NCI-H2081 (cell line): Measurements from ENCODE around the gene CYP4B1.
"Not testable (repeated sequence)": the region's sequence is repeated elsewhere in the genome, so short reads cannot be mapped to it uniquely, and the experiment has no call there.

ENCODE experiments used
- DNase-seq, 2 experiments: peaks; one replicate each; lab custom pipeline; 2025; lab: John Stamatoyannopoulos, UW

CYP4B1 gene

DNA sequence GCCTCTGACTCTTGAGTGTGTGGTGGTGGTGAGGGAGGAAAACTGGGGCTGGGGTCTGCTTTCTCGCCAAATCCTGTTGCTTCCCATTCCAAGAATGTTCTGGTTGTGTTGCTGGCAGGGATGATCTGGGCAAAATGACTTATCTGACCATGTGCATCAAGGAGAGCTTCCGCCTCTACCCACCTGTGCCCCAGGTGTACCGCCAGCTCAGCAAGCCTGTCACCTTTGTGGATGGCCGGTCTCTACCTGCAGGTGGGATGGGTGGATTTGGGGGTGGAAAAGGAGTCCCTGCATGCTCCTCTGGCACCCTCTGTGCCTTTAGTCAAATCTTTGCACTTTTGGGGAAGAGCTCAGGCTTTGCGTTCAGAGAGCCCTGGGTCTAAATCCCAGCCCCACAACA is 18.1 kb downstream of the CYP4B1 start:
- no peak for DNase-seq

DNA sequence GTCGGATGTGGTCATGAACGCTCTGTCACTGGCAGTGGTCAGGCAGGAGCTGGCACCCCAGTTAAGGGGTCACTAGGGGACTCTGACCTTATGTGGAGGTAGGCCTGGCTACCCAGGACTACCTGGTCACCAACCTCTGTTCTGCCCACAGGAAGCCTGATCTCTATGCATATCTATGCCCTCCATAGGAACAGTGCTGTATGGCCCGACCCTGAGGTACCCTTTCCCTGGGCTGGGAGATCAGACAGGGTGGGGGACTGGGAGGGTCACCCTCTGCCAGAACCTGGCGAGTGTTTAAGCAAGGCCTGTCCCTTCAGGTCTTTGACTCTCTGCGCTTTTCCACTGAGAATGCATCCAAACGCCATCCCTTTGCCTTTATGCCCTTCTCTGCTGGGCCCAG is 19.0 kb downstream of the CYP4B1 start:
- DNase-seq: no peak

- no peak for DNase-seq
Observed at GRCh38 chr1:46818591-46818990, 19.7 kb downstream of the CYP4B1 start.

DNA sequence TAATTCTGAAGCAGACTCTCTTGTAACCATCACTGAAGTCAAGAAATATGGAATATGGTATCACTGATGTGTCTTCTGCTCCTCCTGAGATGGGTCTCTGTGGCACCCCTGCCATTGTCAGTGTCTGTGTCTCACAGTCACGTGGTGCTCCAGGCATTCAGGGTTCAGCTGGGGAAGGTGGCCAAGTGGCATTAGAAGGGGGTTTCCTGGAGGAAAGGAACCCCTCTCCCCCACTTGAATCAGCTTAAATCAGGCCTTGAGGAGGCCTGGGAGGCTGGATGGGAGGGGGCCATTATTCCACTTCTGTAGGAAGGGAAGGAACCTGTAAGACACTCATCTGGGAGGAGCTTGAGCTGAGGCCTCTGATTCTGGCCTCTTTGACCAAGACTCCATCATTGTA is 20.5 kb downstream of the CYP4B1 start:
- no peak for DNase-seq

DNA sequence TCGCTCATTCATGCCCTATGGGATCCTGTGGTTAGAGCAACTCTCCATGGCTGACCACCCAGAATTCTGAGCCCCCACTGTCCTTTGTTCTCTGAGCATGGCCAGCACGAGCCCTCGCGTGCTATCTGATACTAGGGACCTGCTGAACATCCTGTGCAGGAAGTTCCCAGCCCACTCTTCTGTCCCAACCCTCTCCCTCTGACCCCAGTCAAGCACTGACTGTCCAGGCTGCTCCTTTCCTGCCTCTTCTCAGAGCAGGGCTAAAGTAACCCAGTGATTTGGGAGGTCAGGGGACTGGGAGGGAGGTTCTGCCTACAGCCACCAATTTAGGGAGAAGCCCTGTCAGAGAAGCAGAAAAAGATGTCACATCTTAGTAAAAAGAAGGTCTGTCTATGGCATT is 21.2 kb downstream of the CYP4B1 start:
- DNase-seq: no peak

- no peak for DNase-seq
Observed at GRCh38 chr1:46820560-46821060, 21.8 kb downstream of the CYP4B1 start.

- peak in 1 of 2 experiments; percentile 4 for DNase-seq
Observed at GRCh38 chr1:46822248-46822826, 23.5 kb downstream of the CYP4B1 start.

DNA sequence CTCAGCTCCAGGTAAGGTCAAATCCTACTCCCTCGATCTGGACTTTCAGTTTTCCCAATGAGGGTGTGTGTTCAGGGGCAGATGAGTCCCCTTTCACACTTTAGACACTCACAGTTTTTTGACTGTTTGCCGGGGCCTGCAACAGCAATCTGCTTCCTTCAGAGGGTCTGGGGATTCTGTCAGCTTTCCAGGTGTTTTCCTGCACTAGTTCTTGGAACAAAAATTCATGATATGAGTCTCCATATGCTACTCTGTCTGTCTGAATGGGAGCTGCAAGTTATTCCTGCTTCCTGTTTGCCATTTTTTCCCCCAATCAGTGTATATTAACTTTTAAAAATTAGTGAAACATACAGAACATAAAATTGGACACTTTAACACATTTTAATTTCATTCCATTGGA is 24.3 kb downstream of the CYP4B1 start:
- DNase-seq: no peak

DNA sequence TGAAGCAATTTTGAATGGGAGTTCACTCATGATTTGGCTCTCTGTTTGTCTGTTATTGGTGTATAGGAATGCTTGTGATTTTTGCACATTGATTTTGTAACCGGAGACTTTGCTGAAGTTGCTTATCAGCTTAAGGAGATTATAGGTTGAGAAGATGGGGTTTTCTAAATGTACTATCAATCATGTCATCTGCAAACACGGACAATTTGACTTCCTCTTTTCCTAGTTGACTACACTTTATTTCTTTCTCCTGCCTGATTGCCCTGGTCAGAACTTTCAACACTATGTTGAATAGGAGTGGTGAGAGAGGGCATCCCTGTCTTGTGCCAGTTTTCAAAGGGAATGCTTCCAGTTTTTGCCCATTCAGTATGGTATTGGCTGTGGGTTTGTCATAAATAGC is 28.0 kb downstream of the CYP4B1 start:
- not testable (repeated sequence) for DNase-seq

DNA sequence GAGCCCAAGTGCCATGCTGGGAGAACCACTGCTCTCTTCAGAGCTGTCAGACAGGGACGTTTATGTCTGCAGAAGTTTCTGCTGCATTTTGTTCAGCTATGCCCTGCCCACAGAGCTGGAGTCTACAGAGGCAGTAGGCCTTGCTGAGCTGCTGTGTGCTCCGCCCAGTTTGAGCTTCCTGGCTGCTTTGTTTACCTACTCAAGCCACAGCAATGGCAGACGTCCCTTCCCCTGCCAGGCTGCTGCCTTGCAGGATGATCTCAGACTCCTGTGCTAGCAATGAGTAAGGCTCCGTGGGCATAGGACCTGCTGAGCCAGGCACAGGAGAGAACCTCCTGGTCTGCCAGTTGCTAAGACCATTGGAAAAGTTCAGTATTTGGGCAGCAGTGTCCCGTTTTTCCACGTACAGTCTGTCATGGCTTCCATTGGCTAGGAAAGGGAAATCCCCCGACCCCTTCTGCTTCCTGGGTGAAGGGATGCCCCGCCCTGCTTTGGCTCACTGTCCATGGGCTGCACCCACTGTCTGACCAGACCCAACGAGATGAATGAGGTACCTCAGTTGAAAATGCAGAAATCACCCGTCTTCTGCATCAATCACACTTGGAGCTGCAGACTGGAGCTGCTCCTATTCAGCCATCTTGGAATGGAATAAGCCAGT is 31.9 kb downstream of the CYP4B1 start:
- DNase-seq: no peak

DNA sequence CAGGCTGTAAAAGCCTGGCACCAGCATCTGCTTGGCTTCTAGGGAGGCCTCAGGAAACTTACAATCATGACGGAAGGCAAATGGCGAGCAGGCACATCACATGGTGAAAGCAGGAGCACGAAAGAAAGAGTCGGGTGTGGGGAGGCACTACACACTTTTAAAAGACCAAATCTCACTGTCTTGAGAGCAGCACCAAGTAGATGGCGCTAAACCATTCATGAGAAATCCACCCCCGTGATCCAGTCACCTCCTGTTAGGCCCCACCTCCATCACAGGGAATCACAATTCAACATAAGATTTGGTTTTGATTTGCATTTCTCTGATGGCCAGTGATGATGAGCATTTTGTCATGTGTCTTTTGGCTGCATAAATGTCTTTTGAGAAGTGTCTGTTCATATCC is 36.6 kb downstream of the CYP4B1 start:
- not testable (repeated sequence) for DNase-seq

GRCh38 chr1:46846386-46846785 is 47.5 kb downstream of the CYP4B1 start:
- DNase-seq: not testable (repeated sequence)

DNA sequence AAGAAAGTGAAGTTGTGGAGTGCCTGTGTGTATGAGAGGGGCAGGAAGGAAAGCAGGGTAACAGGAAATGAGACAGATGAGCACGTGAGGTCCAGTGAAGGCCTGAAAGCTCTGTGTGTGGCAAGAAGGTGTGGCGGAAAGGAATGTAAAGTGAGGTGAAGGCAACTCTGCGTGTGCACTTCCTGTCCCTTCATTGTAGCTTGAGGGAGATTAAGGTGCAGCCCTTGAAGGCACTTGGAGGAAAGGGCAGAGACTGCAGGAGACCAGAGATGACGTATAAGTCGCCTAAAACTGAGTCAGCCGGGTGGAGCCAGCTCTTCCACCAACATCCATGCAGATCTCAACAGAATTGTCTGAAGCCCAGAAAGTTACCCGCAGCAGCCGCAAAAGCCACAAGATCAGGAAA is 58.8 kb downstream of the CYP4B1 start:
- DNase-seq: not testable (repeated sequence)

DNA sequence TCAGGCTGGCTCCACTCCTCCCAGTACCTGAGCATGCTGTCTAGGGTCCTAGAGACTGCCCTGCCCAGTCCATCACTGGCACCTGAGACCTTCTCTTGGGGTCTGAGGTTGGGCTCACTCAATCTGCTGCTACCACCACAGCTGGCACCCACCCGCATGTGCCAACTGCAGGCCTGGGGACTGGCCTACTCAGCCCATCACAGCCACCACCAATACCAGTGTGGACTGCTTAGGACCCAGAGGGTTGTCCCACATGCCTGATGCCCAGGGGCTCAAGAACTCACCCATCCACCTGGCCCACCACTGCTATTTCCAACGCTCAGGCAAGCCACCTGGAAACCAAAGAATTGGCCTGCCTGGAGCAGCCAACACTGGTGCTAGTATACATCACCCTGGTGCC is 63.5 kb downstream of the CYP4B1 start:
- DNase-seq: no peak
